Activated CD4-positive, alpha-beta T cell treated with anti-CD3 and anti-CD28 coated beads, Interleukin-2, amount 50 U/mL, for 16 hours (primary cell): ENCODE data around the gene FRMD4A.
A peak's percentile ranks its signal among the peaks of the same experiment; 100 is the strongest.

Source experiments
- DNase-seq: peaks from one replicate; pipeline ENCODE4 v3.0.0-alpha.2; 2020

FRMD4A gene

GRCh38 chr10:14039968-14040668, 290.6 kb downstream of the FRMD4A start:
- no peak for DNase-seq

- no peak for DNase-seq
These were observed 294.5 kb downstream of the FRMD4A start for GRCh38 chr10:14036233-14036632.

- no peak for DNase-seq
These were observed 295.2 kb downstream of the FRMD4A start for GRCh38 chr10:14035506-14035905.

- peak; percentile 34 for DNase-seq
These were observed 298.2 kb downstream of the FRMD4A start for GRCh38 chr10:14032406-14032998.

GRCh38 chr10:14026325-14026724, 304.4 kb downstream of the FRMD4A start:
- DNase-seq = no peak

- DNase-seq = no peak
These were observed 305.2 kb downstream of the FRMD4A start for GRCh38 chr10:14025283-14026189.

- DNase-seq = no peak
These were observed 306.2 kb downstream of the FRMD4A start for GRCh38 chr10:14024329-14025202.

- DNase-seq = no peak
These were observed 306.9 kb downstream of the FRMD4A start for GRCh38 chr10:14023673-14024328.

- DNase-seq = no peak
These were observed 307.6 kb downstream of the FRMD4A start for GRCh38 chr10:14022954-14023672.

GRCh38 chr10:14022052-14022451, 308.7 kb downstream of the FRMD4A start:
- DNase-seq = no peak

GRCh38 chr10:14020037-14020664, 310.6 kb downstream of the FRMD4A start:
- DNase-seq = no peak

GRCh38 chr10:14017467-14017866, 313.3 kb downstream of the FRMD4A start:
- no peak for DNase-seq

- no peak for DNase-seq
These were observed 313.8 kb downstream of the FRMD4A start for GRCh38 chr10:14016931-14017333.

- no peak for DNase-seq
These were observed 314.6 kb downstream of the FRMD4A start for GRCh38 chr10:14016011-14016536.

GRCh38 chr10:14014423-14014822, 316.3 kb downstream of the FRMD4A start:
- DNase-seq = no peak

- DNase-seq = no peak
These were observed 319.8 kb downstream of the FRMD4A start for GRCh38 chr10:14010769-14011574.

- DNase-seq = no peak
These were observed 320.6 kb downstream of the FRMD4A start for GRCh38 chr10:14010101-14010558.

- DNase-seq = peak; percentile 55
These were observed 321.2 kb downstream of the FRMD4A start for GRCh38 chr10:14009371-14010100.

- DNase-seq = peak; percentile 3
These were observed 322.0 kb downstream of the FRMD4A start for GRCh38 chr10:14008740-14009080.
